NCI-H2081 (cell line): ENCODE data around the gene KCNMA1.
"Not testable (repeated sequence)": the region's sequence is repeated elsewhere in the genome, so short reads cannot be mapped to it uniquely, and the experiment has no call there.

Experiments
- DNase-seq, 2 experiments: peaks; one replicate each; lab custom pipeline; 2025; lab: John Stamatoyannopoulos, UW

KCNMA1 gene

DNA sequence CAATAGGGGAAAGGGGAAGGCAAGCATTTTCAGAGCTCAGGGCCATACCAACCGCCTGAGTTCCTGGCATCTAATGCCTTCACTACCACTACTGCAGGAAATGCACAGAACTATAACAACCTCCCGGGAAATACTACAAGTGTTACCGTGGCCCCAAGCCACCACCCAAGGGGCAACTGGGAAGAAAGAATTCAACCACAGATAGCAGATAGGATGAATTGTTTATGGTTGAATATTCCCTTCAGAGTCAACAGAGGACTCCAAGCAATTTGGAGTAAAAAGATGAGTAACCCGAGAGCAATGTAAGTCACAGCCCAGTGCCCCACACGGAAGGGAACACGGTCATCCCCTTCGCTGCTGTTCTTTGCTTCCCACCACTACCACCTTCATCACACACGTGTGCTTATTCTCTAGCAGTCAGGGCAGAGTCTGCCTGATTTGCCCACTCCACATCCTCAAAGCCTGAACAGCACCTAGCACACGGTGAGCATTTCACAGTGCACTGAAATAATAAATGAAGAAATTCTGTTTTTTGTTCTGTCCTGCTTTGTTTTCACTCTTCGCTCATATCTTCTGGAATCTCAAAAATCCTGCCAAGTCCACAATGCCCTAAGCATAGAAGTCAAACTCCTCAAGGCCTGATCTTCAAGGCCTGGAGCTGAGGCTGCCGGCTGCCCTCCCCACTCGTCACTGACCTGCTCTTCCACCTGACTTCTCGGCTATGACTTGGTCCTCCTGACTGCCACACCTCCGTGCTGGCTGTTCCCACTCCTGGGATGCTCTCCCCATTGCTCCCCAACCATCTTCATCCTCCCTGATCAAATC, 221.1 kb downstream of the KCNMA1 start:
- no peak for DNase-seq

DNA sequence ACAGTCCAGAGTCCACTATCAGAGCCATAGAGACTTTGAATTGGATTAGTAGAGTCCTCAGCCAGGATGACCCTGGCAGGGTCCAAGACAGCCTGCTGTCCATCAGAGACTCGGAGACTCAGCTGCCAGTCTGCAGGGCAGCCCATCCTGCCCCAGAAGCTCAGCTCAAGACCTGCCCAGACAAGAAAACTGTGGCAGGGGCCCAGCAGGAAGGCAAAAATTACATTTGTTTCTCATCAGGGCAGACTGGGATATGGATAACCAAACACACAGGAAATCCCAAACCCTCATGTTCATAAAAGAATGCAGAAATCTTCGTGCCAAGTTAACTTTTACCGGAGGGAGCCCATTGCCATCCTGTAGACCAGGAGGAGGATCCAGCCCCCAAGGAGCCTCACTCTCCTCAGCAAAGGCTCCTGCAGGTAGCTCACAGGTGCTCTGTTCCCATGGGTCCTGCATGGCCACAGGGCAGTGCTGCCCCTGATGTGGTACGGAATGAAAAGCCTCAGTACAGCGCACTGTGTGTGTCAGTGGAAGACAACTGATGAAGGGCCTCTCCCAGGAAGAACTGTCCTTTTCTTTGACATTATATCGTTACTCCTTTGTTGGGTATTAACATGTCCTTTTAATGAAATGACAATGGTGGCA, 222.2 kb downstream of the KCNMA1 start:
- no peak for DNase-seq

DNA sequence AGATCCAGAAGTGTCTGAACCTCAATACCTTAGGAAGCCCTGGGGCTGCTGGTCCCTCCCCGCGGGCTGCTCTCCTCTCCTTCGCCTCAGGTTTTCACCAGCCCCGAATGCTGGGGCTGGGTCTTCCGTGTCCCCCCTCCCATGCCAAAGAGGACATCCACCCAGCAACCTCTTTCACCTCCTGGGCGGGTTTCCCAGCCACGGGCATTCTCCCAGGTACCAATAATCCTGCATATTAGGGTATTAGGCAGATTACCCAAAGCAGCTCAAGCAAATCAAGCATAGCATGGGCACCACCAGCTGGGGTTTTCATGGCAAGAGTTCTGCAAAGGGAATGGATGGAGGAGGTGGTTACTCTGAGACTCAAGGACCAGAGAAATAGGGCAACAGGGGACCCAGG, 224.4 kb downstream of the KCNMA1 start:
- DNase-seq = no peak

DNA sequence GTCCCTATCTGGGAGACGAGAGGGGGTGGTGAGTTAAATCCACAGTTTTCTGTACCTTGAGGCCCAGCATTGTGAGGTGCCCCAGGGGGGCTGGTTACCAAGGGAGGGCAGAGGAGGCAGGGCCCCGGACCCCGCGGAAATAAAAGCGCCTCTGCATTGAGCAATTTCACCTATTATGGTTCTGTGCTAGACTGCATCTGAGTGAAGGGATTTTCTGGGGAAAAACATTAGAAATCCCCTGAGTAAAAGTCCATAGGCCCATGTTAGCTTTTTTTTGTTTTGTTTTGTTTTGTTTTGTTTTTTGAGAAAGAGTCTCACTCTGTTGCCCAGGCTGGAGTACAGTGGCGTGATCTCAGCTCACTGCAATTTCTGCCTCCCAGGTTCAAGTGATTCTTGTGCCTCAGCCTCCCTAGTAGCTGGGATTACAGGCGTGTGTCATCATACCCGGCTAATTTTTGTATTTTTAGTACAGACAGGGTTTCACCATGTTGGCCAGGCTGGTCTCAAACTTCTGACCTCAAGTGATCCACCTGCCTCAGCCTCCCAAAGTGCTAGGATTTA, 225.0 kb downstream of the KCNMA1 start:
- not testable (repeated sequence) for DNase-seq

DNA sequence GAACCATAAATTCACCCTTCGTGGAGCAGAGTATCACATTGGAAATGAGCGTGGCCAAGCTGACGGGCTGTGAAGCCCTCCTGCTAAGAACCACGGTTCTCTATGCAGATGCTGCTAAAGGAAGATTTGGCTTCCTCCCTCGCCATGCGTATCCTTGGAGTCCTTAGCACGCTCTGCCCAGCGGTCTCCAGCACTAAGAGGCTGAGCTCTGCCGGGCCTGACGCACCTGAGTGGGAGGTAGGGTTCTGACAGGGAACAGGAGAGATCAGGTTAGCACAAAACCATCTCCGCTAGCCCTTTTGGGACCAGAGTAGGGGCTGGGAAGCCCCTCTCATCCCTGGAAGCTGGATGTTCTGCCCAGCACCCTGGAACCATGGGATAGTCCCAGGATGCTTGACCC, 225.8 kb downstream of the KCNMA1 start:
- DNase-seq = no peak

DNA sequence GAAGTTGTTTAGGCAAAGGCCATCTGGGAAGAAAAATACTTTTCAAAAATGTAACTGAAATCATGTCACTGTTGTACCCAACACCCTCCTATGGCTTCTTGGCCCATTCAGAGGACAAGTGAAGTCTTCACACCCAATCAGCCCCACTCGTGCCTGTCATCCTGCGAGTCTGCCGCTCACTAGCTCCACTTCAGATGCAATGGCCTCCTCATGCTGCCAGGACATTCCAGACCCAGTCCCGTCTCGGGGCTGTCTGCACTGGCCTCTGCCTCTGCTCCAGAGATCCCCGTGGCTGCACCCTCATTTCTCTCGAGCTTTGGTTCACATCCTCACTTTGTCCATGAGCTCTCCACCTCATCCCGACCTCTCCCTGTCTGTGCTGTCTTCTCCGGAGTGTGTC, 227.1 kb downstream of the KCNMA1 start:
- no peak for DNase-seq

DNA sequence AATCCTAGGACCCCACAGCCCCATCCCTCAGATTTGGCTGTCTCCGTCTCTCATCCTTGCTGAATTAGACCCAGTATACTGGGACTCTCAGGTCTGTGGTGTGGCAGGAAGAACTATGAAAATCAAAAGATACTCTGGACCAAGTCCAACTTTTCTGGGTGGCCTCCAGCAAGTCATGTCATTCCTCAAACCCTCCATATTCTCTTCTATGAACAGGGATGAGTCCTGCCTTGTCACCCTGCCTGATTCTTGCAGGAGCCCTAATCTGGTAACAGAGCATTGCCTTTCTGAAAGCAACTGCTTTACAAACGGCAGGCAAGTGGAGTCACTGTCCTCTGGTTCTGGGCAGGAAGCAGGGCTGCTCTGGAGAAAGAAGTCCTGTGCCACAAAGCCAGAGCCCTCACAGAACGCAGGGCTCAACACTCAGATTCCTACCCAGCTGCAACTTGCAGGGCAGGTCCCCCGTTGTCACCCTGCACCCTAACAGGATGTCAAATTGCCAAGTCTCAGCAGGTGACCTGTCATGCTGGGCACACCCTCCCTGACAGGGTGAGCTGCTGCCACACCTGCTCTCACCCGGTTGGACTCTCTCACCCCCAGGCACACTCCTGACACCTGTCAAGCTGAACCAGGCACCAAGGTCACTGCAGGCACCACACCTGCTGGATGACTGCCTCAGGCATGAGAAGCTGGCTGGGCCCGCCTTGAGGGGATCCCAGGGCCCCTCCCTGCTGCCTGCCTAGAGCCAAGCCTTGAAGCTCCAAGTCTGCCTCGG, 227.7 kb downstream of the KCNMA1 start:
- DNase-seq = peak; percentile 84 to 91

DNA sequence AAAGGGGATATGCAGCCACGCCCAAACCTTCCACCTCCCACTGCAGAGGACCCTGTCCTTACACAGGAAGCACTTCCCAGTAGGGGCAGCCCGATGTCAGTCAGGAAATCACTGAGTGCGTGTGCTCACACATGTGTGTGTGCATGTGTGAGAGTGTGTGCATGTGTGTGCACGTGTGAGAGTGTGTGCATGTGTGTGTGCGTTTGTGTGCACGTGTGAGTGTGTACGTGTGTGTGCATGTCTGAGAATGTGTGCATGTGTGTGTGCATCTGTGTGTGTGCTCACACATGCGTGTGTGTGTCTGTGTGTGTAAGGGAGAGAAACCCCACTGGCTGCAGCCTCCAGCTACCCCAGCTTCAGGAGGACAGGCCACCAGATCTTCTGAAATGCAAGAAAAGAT, 229.3 kb downstream of the KCNMA1 start:
- no peak for DNase-seq

DNA sequence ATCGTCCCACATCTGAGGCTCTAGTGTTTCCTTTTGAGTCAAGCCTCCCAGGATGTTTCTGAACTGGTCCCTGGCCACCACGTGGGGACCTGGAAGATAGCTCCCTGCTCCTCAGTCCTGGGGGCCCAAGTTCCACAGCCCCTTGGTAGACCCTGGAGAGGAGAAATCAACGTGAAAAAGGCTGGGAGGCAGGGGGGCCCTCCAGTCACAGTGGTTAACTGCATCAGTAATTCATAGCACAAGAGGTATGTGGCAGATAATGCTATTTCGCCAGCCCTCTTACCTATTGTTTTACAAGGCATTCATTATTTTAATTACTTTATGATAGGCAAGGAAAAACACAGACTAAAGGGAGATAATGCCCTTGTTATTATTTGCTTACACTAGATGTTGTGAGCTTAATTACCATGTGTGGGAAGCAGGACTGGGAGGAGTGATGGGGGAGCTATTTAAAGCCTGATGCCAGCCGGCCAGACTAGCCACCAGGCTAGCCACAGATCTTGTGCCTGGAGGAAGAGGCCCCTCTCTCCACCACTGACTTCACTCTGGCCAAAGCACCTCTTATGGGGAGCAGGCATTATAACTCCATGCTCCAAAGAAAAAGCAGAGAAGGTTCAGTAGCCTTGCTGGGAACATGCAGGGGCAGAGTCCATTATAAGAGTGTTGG, 230.7 kb downstream of the KCNMA1 start:
- DNase-seq = peak; percentile 27 to 41

DNA sequence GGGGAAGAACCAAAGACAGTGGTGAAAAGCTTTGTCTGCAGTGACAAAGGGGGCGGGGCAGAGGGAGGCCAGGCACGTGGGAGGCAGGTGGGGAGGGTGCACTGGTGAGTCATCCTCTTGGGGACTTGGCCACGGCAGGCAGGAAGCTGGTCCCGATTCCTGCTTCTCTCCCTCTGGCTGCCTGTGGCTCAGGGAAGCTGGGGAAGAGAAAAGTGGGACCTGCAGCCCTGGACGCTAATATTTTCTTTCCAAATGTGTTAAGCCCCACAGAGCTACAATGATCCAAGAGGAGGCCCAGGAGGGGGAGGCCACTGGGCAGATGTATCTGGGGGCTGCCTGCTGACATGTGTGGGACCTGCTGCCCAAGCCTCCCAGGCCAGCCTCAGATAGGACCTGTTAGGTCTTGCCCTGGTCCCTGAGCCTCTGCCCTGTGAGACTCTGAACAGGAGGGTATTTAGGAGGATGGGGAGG, 231.8 kb downstream of the KCNMA1 start:
- DNase-seq = peak; percentile 76 to 84

DNA sequence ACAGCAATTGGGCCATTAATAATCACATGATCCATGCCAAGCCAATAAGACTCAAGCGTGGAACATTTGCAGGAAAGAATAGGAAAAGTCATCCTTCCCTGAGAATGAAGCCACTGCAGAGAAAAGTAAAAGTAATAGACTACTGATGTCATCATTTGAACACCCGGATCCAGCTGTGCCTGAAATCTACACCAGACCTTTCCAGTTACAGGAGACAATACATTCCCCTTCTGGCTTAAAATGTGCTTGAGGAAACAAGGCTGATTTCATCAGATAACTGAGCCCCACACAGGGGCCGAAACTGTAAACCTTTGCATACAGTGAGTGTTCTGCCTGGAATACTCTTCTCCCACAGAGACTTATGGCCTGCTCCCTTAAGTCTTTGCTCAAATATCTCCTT, 232.8 kb downstream of the KCNMA1 start:
- DNase-seq = no peak

DNA sequence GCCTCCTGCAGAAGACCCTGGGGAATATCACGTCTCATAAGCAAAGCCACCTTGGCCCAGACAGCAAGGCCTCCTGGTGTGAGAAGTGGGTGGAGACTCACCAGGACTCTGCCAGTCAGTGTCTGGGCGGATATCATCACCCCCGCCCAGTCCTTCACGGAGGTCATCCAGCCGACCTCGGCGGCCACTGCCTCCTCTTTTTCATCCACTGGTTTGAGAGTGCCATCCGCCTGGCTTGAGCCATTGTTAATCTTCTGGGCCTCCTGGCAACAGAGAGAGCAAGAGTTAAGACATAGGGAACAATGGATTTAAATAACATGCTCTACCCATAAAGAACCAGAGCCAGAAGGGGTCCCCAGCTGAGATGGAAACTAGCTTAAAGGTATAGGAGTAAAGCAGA, 233.8 kb downstream of the KCNMA1 start:
- DNase-seq = no peak

DNA sequence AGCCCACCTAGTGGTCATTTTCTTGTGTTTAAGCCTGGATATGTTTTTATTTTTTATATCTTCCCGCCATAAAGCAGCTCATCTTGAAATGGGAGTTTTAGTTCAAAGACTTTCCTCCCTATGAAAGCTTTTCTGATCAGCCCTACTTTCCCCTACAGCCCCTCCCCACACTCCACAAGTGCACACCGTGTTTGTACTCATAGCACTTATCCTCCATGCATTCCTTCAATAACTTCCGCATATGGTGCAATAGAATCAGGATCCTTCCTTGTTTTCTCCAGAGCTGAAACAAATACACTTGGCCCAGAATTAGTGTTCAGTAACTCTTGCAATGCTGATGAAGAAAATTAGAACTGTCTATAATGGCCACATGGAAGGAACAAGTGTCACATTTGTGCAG, 235.9 kb downstream of the KCNMA1 start:
- DNase-seq = no peak

DNA sequence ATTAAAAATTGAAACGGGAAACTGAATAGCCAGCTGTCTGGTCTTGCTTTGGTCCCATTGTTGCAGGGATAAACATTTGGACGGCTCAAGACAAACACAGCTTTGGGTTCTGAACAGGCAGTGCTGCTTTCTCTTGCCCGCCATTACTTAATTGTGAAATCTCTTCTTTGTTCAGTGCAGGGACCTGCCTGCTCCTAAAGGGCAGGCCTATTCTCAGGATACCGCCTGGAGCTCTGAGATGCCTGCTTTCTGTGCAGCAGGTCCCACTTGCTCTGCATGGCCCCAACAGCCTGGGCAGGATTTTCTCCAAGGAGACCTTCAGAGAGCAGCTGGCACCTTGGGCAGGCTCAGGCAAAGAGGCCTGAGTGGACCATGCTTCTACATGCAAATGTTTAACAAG, 237.6 kb downstream of the KCNMA1 start:
- DNase-seq = peak in 1 of 2 experiments; percentile 58

DNA sequence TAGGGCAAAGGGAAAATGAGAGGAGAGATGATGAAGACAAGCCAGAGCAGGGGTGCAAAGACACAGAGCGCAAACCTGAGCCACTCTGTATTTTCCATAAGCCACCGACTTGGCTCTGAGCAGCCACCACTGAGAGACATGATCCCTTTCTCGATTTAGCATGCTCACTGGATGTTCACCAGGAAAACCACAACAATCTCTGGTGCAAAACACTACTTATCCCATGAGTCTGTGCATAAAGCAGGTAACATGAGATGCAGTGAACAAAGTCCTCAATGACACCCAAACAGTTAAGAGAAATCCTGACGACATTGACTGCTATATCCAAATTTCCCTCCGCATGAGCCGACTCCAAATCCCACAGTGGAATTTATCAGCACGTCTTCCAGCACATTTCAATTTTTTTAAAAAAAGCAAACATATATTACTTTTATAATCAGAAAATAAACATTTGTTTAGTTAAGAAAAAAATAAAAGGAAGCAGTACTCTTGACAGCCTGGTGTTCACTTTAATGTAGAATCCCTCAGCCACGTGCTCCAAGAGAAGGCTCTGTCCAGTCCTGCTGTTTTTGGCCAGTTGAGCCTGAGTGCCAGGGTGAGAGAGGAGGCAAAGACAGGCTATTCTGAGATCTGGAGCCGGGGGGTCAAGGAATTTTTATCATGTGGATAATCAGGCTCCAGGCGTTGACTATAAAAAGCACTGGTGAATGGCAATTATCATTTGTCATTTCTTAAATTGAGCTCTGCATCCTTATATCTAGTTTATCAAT, 238.4 kb downstream of the KCNMA1 start:
- DNase-seq = no peak

DNA sequence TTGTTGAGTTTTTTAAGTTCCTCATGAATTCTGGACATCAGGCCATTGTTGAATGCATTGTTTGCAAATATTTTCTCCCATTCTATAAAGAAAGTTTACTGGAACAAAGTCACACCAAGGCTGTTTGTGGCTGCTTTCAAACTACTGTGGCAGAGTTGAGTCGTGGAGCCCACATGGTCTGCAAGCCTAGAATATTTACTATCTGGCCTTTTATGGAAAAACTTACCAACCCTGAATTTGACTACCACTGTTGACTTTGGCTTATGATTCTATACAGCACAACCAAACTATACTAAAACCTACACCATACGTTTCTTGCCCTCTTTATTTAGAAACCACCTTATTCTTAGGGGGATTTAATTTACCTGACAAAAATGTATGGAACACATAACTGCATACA, 239.1 kb downstream of the KCNMA1 start:
- no peak for DNase-seq

DNA sequence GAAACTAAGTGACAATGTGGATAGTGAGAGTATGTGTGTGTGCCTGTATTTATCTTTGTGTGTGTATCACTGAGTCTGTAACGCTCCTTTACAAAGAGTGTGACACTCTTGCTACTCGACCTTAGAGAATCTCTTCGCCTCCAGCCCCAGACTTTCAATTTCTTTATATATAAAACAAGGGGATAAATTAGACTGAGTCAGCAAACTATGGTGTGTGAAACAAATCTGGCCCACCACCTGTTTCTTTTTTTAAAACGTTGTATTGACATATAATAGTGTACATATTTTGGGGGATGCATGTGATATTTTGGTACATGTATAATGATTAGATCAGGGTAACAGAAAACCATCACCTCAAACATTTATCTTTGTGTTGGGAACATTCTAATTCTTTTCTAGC, 240.5 kb downstream of the KCNMA1 start:
- no peak for DNase-seq

DNA sequence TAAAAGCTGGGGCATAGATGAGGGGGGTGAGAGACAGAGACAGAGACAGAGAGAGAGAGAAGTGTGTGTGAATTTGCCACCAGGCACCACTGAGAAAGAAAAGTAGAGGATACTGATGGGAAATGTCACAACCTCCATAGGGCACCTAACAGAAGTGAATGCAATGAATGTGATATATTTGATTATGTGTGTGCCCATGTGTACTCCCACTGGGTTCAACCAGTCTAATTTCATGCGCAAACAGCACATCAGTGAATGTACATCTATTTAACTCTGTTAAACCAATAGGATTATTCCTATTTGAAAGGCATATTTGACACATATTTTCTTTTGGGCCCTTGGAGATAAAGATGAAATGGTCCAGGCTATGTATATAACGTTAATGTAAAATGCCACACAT, 241.3 kb downstream of the KCNMA1 start:
- peak in 1 of 2 experiments; percentile 4 for DNase-seq

DNA sequence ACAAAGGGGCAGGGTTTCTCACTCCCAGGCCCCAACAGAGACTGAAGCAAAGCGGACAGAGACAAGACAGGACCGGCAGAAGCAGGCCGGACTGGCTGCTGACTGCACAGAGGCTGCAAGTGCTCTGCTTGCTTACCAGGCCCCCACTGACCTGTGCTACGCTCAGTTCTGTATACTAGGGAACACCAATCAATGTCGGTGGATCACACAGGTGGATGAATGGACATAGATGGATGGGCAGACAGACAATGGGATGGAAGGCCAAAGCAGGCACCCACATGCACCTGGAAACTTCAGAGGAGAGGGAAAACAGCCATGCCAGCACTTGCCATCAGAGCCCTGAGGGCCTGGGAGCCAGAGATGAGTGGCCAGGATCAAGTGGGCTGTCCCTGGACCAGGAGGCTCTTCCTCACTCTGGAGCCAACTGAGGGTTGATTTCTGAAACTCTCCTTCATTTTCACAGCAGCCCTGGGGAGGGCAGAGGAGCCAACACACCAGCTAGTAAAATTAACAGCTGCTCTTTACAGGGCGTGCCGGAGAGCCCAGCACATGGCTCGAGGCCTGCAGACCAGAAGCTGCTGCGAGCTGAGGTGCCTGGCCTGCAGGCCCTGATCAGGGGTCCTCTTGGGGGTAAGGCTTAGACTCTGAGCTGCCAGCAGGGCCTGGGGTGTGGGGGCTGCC, 243.6 kb downstream of the KCNMA1 start:
- DNase-seq = no peak

DNA sequence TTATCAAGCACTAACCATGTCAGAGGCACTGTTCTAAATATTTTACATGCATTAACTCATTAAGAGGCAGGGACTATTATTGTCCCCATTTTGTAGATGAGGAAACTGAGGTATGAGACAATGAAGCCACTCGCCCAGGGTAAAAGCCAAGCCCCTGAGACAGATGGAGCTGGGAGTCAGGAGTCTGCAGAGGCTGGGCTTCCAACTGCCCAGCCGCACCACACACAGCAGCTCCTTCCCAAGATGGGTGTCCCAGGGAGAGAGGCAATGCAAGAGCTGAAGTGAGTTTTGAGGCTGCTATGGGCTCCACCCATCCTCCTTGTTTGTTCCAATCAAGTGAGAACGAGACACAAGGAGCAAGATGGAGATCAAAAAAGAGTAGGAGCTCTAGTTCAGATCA, 244.2 kb downstream of the KCNMA1 start:
- DNase-seq = no peak

DNA sequence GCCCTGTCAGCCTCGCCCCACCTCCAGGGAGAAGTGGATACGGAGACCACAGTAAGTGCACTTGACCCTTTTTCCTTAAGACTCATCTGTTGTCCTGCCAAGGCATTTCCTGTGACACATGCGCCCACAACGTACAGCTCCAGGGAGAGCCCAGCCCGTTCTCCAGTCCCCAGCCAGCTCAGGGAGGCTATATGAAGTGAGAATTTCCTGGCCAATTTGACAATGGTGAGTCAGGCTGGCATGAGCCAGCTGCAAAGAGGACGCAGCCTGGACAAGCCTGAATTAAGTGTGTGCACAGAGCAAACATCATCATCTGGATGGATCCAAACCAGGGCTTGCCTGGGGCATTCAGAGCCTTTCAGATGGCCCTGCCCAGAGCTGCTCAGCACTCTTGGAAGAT, 244.8 kb downstream of the KCNMA1 start:
- DNase-seq = peak; percentile 14 to 72
